RKO (cell line): ENCODE measurements around the gene ANKRD9.

Experiments used
- DNase-seq: peaks from one replicate; pipeline ENCODE4 v3.0.0-alpha.2; 2016; ENCODE audit warnings: low spot score

ANKRD9 gene

GRCh38 chr14:102497998-102498677 lies 11.4 kb downstream of the ANKRD9 start:
- no peak for DNase-seq

GRCh38 chr14:102496958-102497744 lies 12.4 kb downstream of the ANKRD9 start:
- no peak for DNase-seq

- no peak for DNase-seq
These were observed 13.3 kb downstream of the ANKRD9 start for GRCh38 chr14:102496331-102496691.

- DNase-seq: no peak
These were observed 13.9 kb downstream of the ANKRD9 start for GRCh38 chr14:102495491-102496330.

GRCh38 chr14:102493585-102493984 lies 16.0 kb downstream of the ANKRD9 start:
- DNase-seq: no peak

- DNase-seq: no peak
These were observed 16.5 kb downstream of the ANKRD9 start for GRCh38 chr14:102493096-102493495.

GRCh38 chr14:102492531-102492910 lies 17.1 kb downstream of the ANKRD9 start:
- DNase-seq: no peak

GRCh38 chr14:102491786-102492530 lies 17.6 kb downstream of the ANKRD9 start:
- no peak for DNase-seq

- no peak for DNase-seq
These were observed 18.2 kb downstream of the ANKRD9 start for GRCh38 chr14:102491366-102491765.

GRCh38 chr14:102490456-102490855 lies 19.1 kb downstream of the ANKRD9 start:
- no peak for DNase-seq

- DNase-seq: no peak
These were observed 22.4 kb downstream of the ANKRD9 start for GRCh38 chr14:102487204-102487577.

- no peak for DNase-seq
These were observed 22.9 kb downstream of the ANKRD9 start for GRCh38 chr14:102486513-102487203.

GRCh38 chr14:102485693-102486512 lies 23.7 kb downstream of the ANKRD9 start:
- DNase-seq: no peak

GRCh38 chr14:102484316-102484715 lies 25.3 kb downstream of the ANKRD9 start:
- no peak for DNase-seq

GRCh38 chr14:102481791-102482238 lies 27.8 kb downstream of the ANKRD9 start:
- no peak for DNase-seq

GRCh38 chr14:102481371-102481770 lies 28.2 kb downstream of the ANKRD9 start:
- DNase-seq: no peak

GRCh38 chr14:102479777-102480176 lies 29.8 kb downstream of the ANKRD9 start:
- no peak for DNase-seq

GRCh38 chr14:102479107-102479506 lies 30.5 kb downstream of the ANKRD9 start:
- DNase-seq: no peak

GRCh38 chr14:102474934-102475333 lies 34.6 kb downstream of the ANKRD9 start:
- DNase-seq: no peak

GRCh38 chr14:102473559-102473958 lies 36.0 kb downstream of the ANKRD9 start:
- DNase-seq: no peak

- no peak for DNase-seq
These were observed 36.8 kb downstream of the ANKRD9 start for GRCh38 chr14:102472791-102473150.
